HG03039 (cell line): Measurements from ENCODE around the gene IL4R.
"Not testable (repeated sequence)": the region's sequence is repeated elsewhere in the genome, so short reads cannot be mapped to it uniquely, and the experiment has no call there.

Source experiments
- ATAC-seq: cut with Tn5 transposase; IDR thresholded peaks from one replicate; pipeline ENCODE4 v1.9.1; 2021; ENCODE audit warnings: mild to moderate bottlenecking, moderate library complexity; ENCODE audit not compliant: unreplicated experiment

The IL4R gene

GRCh38 chr16:27327586-27327915 lies 13.8 kb downstream of the IL4R start:
- ATAC-seq = no peak

- no peak for ATAC-seq
Measured at GRCh38 chr16:27328937-27329336, 15.2 kb downstream of the IL4R start.

- ATAC-seq = not testable (repeated sequence)
Measured at GRCh38 chr16:27329376-27330079, 15.8 kb downstream of the IL4R start.

GRCh38 chr16:27330542-27330941 lies 16.8 kb downstream of the IL4R start:
- no peak for ATAC-seq

- no peak for ATAC-seq
Measured at GRCh38 chr16:27332105-27332504, 18.3 kb downstream of the IL4R start.

- ATAC-seq = no peak
Measured at GRCh38 chr16:27333104-27333503, 19.3 kb downstream of the IL4R start.

- no peak for ATAC-seq
Measured at GRCh38 chr16:27333549-27333948, 19.8 kb downstream of the IL4R start.

- ATAC-seq = no peak
Measured at GRCh38 chr16:27334192-27334764, 20.5 kb downstream of the IL4R start.

GRCh38 chr16:27334838-27335237 lies 21.1 kb downstream of the IL4R start:
- no peak for ATAC-seq

GRCh38 chr16:27335349-27336053 lies 21.7 kb downstream of the IL4R start:
- ATAC-seq = no peak

- no peak for ATAC-seq
Measured at GRCh38 chr16:27337024-27337423, 23.2 kb downstream of the IL4R start.

- no peak for ATAC-seq
Measured at GRCh38 chr16:27339180-27339579, 25.4 kb downstream of the IL4R start.

GRCh38 chr16:27340654-27341053 lies 26.9 kb downstream of the IL4R start:
- ATAC-seq = no peak

GRCh38 chr16:27341549-27341948 lies 27.8 kb downstream of the IL4R start:
- no peak for ATAC-seq

- ATAC-seq = no peak
Measured at GRCh38 chr16:27341971-27342370, 28.2 kb downstream of the IL4R start.

- no peak for ATAC-seq
Measured at GRCh38 chr16:27344721-27345120, 30.9 kb downstream of the IL4R start.

GRCh38 chr16:27345201-27345600 lies 31.4 kb downstream of the IL4R start:
- ATAC-seq = no peak

GRCh38 chr16:27346819-27347218 lies 33.0 kb downstream of the IL4R start:
- ATAC-seq = no peak

GRCh38 chr16:27347930-27348685 lies 34.3 kb downstream of the IL4R start:
- ATAC-seq = no peak

GRCh38 chr16:27349276-27349675 lies 35.5 kb downstream of the IL4R start:
- ATAC-seq = no peak

GRCh38 chr16:27350006-27350405 lies 36.2 kb downstream of the IL4R start:
- no peak for ATAC-seq

GRCh38 chr16:27351989-27352388 lies 38.2 kb downstream of the IL4R start:
- ATAC-seq = no peak
